HL-60 (cell line): ENCODE data around the gene SCAMP2.

ENCODE experiments used
- POLR2AphosphoS5 ChIP-seq: IDR thresholded peaks from 2 replicates; pipeline ENCODE4 v1.6.1; 2012; ENCODE audit warnings: low read depth
- TF ChIP-seq, protein P1 (sequence below): IDR thresholded peaks from one replicate; pipeline ENCODE4 v1.5.1; 2011; ENCODE audit warnings: low read length, control low read depth, inconsistent platforms; ENCODE audit not compliant: insufficient read depth

DNA sequence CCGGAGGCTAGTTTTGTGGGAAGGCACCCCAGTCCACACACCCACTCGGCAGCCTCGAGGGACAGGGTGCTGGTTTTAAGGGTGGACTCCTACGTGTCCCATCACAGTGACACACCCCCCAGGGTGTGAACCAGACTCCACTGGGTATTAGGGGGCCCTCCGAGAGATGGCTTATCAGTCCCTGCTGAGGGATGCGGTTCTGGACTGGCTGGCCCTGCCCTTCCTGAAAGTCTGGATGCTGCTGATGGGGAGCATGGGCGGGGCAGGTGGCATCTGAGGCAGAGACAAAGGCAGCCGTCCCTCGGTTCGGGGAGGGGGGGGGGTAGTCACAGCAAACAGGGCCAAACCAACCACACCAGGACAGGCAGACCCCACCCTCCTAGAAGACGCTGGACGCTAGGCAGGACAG, 29.3 kb downstream of the SCAMP2 start:
- TF ChIP-seq, protein P1, sequence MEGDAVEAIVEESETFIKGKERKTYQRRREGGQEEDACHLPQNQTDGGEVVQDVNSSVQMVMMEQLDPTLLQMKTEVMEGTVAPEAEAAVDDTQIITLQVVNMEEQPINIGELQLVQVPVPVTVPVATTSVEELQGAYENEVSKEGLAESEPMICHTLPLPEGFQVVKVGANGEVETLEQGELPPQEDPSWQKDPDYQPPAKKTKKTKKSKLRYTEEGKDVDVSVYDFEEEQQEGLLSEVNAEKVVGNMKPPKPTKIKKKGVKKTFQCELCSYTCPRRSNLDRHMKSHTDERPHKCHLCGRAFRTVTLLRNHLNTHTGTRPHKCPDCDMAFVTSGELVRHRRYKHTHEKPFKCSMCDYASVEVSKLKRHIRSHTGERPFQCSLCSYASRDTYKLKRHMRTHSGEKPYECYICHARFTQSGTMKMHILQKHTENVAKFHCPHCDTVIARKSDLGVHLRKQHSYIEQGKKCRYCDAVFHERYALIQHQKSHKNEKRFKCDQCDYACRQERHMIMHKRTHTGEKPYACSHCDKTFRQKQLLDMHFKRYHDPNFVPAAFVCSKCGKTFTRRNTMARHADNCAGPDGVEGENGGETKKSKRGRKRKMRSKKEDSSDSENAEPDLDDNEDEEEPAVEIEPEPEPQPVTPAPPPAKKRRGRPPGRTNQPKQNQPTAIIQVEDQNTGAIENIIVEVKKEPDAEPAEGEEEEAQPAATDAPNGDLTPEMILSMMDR, result no peak
- no peak for TF ChIP-seq POLR2AphosphoS5
